GM19023 (cell line): ENCODE results near the gene KHK.
"Not testable (repeated sequence)": the region's sequence is repeated elsewhere in the genome, so short reads cannot be mapped to it uniquely, and the experiment has no call there.

Source experiments
- ATAC-seq: cut with Tn5 transposase; IDR thresholded peaks from one replicate; pipeline ENCODE4 v1.9.1; 2021; ENCODE audit warnings: mild to moderate bottlenecking, moderate library complexity; ENCODE audit not compliant: unreplicated experiment

Gene KHK

GRCh38 chr2:27095745-27096651, 9.4 kb downstream of the KHK start:
- ATAC-seq: peak; percentile 58

GRCh38 chr2:27096748-27097297, 10.3 kb downstream of the KHK start:
- ATAC-seq: no peak

GRCh38 chr2:27097341-27097740, 10.8 kb downstream of the KHK start:
- no peak for ATAC-seq

- no peak for ATAC-seq
Observed at GRCh38 chr2:27099334-27099955, 12.9 kb downstream of the KHK start.

GRCh38 chr2:27100036-27100435, 13.5 kb downstream of the KHK start:
- no peak for ATAC-seq

GRCh38 chr2:27102329-27102728, 15.8 kb downstream of the KHK start:
- ATAC-seq: no peak

GRCh38 chr2:27105981-27106380, 19.4 kb downstream of the KHK start:
- ATAC-seq: no peak

GRCh38 chr2:27108221-27108620, 21.6 kb downstream of the KHK start:
- ATAC-seq: no peak

GRCh38 chr2:27109083-27109482, 22.5 kb downstream of the KHK start:
- no peak for ATAC-seq

- not testable (repeated sequence) for ATAC-seq
Observed at GRCh38 chr2:27110603-27111352, 24.2 kb downstream of the KHK start.

GRCh38 chr2:27111392-27112078, 25.0 kb downstream of the KHK start:
- ATAC-seq: not testable (repeated sequence)

GRCh38 chr2:27115519-27115918, 28.9 kb downstream of the KHK start:
- ATAC-seq: no peak

GRCh38 chr2:27117995-27118524, 31.5 kb downstream of the KHK start:
- ATAC-seq: no peak

GRCh38 chr2:27118525-27119329, 32.2 kb downstream of the KHK start, which contains the start of gene CGREF1:
Gene CGREF1 (minus strand): TSS chr2:27119128. CDS start chr2:27104366, 14,762 bp downstream.
- ATAC-seq: no peak

- not testable (repeated sequence) for ATAC-seq
Observed at GRCh38 chr2:27119330-27119670, 32.7 kb downstream of the KHK start.

GRCh38 chr2:27121906-27122305, 35.3 kb downstream of the KHK start:
- ATAC-seq: no peak

GRCh38 chr2:27122791-27123190, 36.2 kb downstream of the KHK start:
- ATAC-seq: no peak

GRCh38 chr2:27123302-27124150, 37.0 kb downstream of the KHK start, which contains the start of gene ABHD1:
Gene ABHD1 (plus strand): TSS chr2:27123815. CDS start chr2:27123949, 134 bp downstream.
- peak; percentile 60 for ATAC-seq
